Non-pigmented ciliary epithelial cell (primary cell): ENCODE data around the gene CTBP1.
A peak's percentile ranks its signal among the peaks of the same experiment; 100 is the strongest.
"Not testable (repeated sequence)": the region's sequence is repeated elsewhere in the genome, so short reads cannot be mapped to it uniquely, and the experiment has no call there.

Experiments
- DNase-seq: peaks from one replicate; pipeline ENCODE4 v3.0.0-alpha.2; 2010; ENCODE audit warnings: low read depth

Gene CTBP1

GRCh38 chr4:1248245-1249147, at the start of gene CTBP1:
CTBP1 (minus strand) TSS chr4:1249130; CDS start chr4:1241331, 7,799 bp downstream.
- no peak for DNase-seq

- no peak for DNase-seq
Observed at GRCh38 chr4:1298461-1298860, 49.5 kb upstream of the CTBP1 start.

DNA sequence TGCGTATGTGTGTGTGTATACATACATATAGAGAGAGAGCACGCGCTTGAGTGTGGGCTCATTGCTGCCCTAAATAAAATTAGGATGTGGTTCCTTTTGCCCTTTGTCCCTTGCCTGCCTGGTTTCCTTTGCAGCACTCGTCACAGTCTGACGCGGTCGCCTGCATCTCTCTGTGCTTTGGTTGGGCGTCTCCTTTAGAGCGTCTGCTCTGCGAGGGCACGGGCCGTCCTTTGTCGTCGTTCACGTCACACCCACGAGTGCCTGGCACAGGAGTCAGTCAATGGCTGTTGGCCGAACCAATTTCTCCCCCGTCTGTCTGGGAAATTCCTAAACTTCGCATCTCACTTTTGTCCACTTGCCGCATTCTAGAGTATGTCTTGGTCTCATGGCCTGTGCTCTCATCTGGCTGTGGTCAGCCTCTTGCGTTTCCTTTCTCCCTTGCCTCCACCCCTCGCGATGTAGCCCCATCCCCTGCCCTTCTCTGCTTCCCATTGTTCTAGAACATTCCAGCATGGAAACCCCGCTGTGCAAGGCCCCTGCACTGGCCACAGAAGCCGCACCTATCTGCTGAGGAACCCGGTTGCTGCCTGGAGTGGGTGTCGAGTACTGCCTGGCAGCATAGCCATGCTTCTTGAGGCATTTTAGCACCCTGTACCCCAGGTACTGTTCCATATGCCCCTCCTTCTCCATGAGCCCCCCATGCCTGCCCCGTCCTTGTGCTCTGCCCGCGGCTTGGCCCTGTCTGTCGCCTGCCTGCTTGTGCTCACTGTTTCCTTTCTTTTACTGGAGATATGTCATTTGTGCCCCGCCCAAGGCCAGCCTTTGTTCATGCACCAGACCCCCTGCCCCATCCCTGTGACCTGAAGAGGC, 48.8 kb upstream of the CTBP1 start:
- no peak for DNase-seq

- DNase-seq: no peak
Observed at GRCh38 chr4:1297023-1297395, 48.1 kb upstream of the CTBP1 start.

DNA sequence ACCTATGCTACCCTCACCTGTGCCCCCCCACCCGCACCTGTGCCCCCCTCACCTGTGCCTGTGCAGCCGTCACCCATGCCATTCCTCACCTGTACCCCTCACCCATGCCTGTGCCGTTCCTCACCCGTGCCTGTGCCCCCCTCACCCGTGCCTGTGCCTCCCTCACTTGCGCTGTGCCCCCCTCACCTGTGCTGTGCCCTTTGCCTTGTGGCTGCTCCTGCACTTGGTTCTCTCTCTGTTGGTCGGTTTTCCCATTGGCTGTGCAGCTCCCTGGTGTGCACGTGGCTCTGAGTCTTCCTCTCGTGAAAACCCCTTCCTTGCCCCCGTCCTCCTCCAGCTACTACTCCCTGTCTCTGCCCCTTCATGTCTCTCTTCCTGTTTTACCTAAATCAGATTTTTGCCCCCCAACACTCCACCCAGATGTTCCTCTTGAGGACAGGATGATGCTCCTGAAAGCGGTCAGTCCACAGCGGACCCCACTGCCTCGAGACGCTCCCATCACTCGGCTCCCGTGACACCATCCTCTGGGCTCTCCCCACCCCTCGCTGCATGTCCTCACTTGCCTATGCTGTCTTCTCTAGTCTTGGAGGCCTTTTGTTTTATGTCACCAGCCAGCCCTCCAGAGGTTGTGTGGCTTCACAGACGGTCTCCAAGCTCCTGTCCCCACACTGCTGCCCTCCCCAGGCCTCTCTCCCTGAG, 47.5 kb upstream of the CTBP1 start:
- DNase-seq: no peak

DNA sequence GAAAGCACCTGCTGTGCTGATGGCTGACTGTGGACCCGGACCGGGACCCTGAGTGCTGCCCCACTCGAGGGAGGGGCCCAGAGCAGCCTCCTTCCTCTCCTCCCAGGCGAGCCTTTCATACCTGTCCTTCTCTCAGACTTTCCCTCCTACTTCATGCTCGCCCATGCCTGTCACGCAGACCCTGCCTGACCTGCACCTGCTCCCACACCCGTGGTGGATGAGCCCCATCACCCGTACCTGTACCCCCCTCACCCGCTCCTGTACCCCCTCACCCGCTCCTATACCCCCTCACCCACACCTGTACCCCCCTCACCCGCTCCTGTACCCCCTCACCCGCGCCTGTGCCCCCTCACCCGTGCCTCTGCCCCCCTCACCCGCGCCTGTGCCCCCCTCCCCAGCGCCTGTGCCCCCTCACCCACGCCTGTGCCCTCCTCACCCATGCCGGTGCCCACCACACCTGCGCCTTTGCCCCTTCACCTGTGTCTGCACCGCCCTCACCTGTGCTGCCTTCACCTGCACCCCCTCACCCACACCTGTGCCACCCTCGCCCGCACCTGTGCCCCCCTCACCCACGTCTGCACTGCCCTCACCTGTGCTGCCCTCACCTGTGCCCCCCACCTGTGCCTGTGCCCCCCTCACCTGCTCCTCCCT, 46.6 kb upstream of the CTBP1 start:
- no peak for DNase-seq

DNA sequence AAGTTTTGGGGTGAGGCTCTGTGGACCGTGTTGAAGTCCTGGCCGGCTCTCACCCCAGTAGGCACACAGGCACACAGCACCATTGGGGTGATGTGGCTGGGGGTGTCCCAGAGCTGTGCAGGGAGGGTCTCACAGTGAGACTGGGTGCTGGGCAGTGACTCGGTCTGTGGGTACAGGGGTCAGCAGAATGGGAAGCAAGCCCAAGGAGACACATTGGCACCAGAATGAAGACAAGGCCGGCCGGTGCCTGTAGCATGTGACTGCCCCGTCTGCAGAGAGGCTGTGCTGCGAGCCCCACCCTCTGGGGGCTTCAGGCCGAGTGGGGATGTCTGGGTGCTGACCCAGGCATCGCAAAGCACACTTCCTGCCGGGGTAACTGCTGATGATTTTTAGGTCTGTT, 46.0 kb upstream of the CTBP1 start:
- DNase-seq: no peak

GRCh38 chr4:1294424-1294823, 45.5 kb upstream of the CTBP1 start:
- DNase-seq: no peak

DNA sequence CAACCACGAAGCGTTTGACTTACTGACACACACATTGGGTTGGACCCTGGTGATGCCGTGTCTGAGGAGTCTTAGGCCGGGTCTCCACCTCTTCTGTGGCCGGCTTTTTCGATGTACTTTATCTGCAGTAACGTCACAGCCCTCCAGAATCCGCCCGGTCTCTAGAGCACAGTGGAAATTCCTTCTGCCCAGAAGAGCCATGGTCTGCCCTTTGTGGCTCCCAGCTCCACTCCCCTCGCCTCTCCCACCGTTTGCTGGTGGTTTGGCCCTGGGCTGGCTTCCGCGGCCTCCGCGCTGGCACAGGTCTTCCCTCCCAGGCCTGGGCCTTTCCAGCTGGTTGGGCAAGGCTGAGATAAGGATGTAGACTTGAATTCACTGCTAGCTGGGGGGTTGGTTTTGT, 45.1 kb upstream of the CTBP1 start:
- peak; percentile 24 for DNase-seq

- DNase-seq: no peak
Observed at GRCh38 chr4:1293531-1293941, 44.6 kb upstream of the CTBP1 start.

DNA sequence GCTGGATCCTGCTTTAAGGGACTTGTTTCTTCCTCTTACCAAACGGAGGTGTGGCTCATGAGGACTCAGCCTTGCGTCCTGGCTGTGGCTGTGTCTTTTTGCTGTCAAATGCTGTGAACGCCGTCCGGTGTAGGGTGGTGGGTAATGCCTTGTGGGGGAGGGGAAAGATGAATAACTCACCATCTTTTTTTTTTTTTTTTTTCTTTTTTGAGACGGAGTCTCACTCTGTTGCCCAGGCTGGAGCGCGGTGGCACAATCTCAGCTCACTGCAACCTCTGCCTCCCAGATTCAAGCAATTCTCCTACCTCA, 43.7 kb upstream of the CTBP1 start:
- not testable (repeated sequence) for DNase-seq

- no peak for DNase-seq
Observed at GRCh38 chr4:1291996-1292702, 43.2 kb upstream of the CTBP1 start.

DNA sequence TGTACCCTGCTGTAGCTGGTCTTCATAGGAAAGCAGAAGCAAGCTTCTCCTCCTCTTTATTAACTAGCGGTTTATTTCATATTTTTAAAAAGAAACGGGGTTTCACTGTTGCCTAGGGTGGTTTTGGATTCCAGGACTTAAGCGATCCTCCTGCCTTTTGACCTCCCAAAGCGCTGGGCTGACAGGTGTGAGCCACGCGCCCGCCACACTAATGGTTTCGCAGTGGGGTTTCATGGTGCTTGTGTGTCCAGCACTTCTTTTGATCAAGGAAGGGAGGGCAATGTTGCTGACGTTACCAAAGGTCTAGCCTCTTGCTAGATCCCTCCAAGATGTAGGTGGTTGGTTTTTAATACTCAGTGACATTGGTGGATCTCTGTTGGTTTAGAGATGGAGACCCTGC, 42.2 kb upstream of the CTBP1 start:
- no peak for DNase-seq

- DNase-seq: no peak
Observed at GRCh38 chr4:1290165-1290977, 41.4 kb upstream of the CTBP1 start.

DNA sequence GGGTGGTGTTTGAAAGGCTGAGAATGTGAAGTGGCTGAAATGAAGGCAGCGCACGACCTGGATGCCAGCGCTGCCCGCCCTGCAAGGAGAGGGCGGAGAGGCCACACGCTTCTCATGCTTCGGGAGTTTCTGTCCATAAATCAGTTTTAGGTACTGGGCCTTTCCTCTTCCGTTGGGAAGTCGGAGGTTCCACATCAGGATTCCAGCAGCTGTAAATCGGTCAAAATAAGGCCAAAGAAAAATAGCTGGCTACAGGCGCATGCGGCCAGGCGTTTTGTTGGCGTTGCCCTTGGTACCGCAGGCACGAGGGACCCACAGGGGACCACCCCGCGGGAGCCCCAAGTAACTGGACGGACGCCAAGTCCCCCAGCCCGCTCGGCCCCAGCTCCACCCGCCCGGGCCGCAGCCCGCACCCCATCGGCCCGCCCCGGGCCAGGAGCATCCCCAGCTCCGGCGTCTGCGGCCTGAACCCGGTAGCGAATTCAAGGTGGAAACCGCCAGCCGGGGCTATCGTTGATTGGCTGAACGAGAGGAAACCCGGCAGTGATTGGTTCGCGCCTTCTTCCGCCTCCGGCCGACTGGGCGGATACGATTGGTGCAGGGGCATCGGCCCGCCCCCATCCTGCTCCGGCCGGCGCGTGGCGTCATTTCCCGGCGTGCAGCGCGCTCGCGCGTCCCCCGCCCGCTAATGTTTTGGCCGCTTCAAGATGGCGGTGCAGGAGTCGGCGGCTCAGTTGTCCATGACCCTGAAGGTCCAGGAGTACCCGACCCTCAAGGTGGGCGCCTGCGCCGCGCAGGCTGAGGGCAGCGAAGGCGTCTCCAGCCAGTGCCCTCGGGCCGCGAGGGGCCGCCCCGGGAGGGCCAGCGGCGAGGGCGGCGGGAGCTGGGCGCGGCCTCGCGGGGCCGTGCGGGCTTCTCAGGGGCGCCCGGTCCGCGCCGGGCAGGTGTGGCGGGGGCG, 40.6 kb upstream of the CTBP1 start, which contains the start of gene MAEA:
MAEA (plus strand) TSS at position 685 of the 958 bp plus-strand sequence; CDS start at position 708, 23 bp downstream.
- peak; percentile 78 for DNase-seq

GRCh38 chr4:1288786-1289185, 39.9 kb upstream of the CTBP1 start:
- no peak for DNase-seq

DNA sequence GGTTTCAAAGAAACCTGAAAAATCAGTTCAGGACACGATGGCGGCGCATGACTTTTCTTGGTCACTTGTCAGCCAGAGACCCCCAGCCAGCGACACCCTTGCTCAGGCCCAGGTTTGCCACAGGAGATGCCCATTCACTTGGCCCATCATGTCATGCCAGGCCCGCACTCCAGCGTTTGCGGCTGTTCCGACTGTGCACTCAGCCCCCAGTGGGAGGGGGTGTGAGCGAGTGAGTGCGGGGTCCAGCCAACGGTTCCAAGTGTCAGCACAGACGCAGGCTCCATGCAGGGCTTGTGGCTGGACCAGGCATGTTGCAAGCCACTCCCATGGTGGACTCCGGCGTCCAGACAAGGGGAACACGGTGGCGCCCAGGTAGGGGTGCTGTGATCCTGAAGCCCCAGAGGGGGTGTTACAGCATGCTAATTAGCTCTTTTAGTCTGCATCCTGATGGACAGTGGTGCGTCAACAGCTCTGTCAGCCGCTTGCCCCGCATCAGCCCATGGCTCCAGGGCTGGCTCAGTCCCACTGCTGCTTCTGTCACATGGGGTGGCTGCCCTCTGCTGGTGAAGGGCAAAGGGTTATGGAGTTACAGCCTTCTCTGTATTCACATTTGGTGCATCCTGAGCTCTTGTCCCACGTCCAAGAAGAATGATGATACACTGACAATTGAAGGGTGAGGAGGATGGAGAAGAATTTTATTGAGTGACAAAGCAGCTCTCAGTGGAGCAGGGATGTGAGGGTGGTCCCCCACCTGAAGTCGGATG, 37.0 kb upstream of the CTBP1 start:
- DNase-seq: no peak

DNA sequence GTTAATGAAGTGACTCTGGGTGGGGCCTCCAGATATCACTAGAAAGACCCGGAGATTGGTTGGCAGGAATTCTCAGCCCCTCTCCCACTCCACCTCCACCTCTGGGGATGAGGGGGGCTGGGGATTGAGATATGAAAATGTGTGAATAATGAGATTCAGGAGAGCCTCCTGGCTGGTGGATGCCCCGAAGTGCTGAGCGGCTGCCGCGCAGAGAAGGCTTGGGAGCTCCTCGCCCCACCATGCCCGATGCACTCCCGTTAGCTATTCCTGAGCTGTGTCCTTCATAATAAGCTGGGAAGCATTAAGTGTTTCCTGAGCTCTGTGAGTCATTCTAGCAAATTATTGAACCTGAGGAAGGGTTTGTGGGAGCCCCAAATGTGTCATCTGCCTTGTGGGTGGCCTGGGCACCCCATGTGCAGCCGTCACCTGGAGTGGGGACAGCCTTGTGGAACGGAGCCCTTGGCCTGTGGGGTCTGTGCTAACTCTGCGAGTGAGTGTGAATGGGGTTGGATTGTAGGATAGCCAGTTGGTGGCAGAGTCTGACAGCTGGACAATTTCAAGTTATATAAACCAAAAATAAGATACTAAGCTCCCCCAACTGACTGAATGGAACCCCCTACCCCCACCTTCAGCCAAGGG, 36.3 kb upstream of the CTBP1 start:
- DNase-seq: no peak
